GM12878 (cell line): ENCODE data around the gene ELOF1. TPM values are rescaled to one million over a fixed set of nuclear protein-coding genes. Genes with fewer than 3 reads are reported as not detected.

ENCODE experiments used
- BCL3 ChIP-seq: IDR thresholded peaks from 2 replicates; pipeline ENCODE4 v1.6.1; 2011; ENCODE audit warnings: borderline replicate concordance, low read depth, mild to moderate bottlenecking, moderate library complexity, low read length; ENCODE audit not compliant: insufficient read depth, poor library complexity, severe bottlenecking
- CREM ChIP-seq: IDR thresholded peaks from 2 replicates; pipeline ENCODE4 v1.6.1; 2014; ENCODE audit warnings: antibody characterized with exemption, low read depth
- EZH2 ChIP-seq: IDR thresholded peaks from 2 replicates; pipeline ENCODE4 v1.6.1; 2012; ENCODE audit warnings: low read depth, mild to moderate bottlenecking, control low read depth, inconsistent platforms, low read length, borderline replicate concordance; ENCODE audit not compliant: control insufficient read depth
- FOS ChIP-seq: IDR thresholded peaks from 3 replicates; pipeline ENCODE4 v1.6.1; 2011; ENCODE audit warnings: borderline replicate concordance; ENCODE audit not compliant: insufficient read length; ENCODE audit errors: extremely low read depth
- KLF5 ChIP-seq: fragments of 450-650 bp; IDR thresholded peaks from 2 replicates; pipeline ENCODE4 v1.6.1; 2014; ENCODE audit warnings: mild to moderate bottlenecking; ENCODE audit not compliant: partially characterized antibody
- NRF1 ChIP-seq: conservative IDR thresholded peaks from 2 replicates; pipeline ENCODE4 v1.6.1; 2011; ENCODE audit warnings: mild to moderate bottlenecking, low read depth, low read length, improper control_type of control experiment
- WRNIP1 ChIP-seq: IDR thresholded peaks from 2 replicates; pipeline ENCODE4 v1.6.1; 2011; ENCODE audit warnings: low read depth, low read length, improper control_type of control experiment, borderline replicate concordance
- ZBTB33 ChIP-seq: fragments of 450-650 bp; IDR thresholded peaks from 2 replicates; pipeline ENCODE4 v1.6.1; 2017; ENCODE audit warnings: mild to moderate bottlenecking
- ZNF592 ChIP-seq: fragments of 450-650 bp; IDR thresholded peaks from 2 replicates; pipeline ENCODE4 v1.6.1; 2017; ENCODE audit warnings: mild to moderate bottlenecking, moderate library complexity
- polyA plus RNA-seq, 11 experiments: library from polyadenylated mRNA; depleted of rRNA in 4 of 11; unstranded in 6 of 11; stranded (reverse) in 5 of 11; fragments of >200 nt; fragmentation: Nextera tagmentation in 4 of 11; fragmentation: Illumina TruSeq in 1 of 11; extraction: Ambion mirVana in 4 of 11; extraction: Trizol in 1 of 11; gene quantifications; 1 replicate in 1 of 11; 2 replicates in 10 of 11; pipeline versions ENCODE4 v1.2.1 to v1.2.3, GENCODE V29; 2011 to 2016; ENCODE audit warnings: inconsistent platforms in 2 of 11, missing spikeins in 2 of 11, low read depth in 1 of 11
- total RNA-seq, 4 experiments: library from RNA; depleted of rRNA in 3 of 4; stranded (reverse); fragments of >200 nt in 3 of 4; fragmentation: Illumina TruSeq in 1 of 4; extraction: Trizol in 1 of 4; gene quantifications; 2 replicates each; pipeline versions ENCODE4 v1.2.1 to v1.2.3, GENCODE V29; 2013 to 2021
- TF ChIP-seq, protein P1 (sequence below): IDR thresholded peaks from 2 replicates; pipeline ENCODE4 v1.6.1; 2012; ENCODE audit warnings: mild to moderate bottlenecking, low read depth, low read length
- TF ChIP-seq, protein P2 (sequence below): fragments of 450-650 bp; IDR thresholded peaks from 2 replicates; pipeline ENCODE4 v1.6.1; 2016; ENCODE audit warnings: mild to moderate bottlenecking, moderate library complexity, borderline replicate concordance

The ELOF1 gene
- total and polyA plus RNA-seq, 10 of the 15 experiments (the other 5 are each of a cell fraction or from before 2014, with no cell fraction given): 11.7 to 124 (median 92.9) TPM

DNA sequence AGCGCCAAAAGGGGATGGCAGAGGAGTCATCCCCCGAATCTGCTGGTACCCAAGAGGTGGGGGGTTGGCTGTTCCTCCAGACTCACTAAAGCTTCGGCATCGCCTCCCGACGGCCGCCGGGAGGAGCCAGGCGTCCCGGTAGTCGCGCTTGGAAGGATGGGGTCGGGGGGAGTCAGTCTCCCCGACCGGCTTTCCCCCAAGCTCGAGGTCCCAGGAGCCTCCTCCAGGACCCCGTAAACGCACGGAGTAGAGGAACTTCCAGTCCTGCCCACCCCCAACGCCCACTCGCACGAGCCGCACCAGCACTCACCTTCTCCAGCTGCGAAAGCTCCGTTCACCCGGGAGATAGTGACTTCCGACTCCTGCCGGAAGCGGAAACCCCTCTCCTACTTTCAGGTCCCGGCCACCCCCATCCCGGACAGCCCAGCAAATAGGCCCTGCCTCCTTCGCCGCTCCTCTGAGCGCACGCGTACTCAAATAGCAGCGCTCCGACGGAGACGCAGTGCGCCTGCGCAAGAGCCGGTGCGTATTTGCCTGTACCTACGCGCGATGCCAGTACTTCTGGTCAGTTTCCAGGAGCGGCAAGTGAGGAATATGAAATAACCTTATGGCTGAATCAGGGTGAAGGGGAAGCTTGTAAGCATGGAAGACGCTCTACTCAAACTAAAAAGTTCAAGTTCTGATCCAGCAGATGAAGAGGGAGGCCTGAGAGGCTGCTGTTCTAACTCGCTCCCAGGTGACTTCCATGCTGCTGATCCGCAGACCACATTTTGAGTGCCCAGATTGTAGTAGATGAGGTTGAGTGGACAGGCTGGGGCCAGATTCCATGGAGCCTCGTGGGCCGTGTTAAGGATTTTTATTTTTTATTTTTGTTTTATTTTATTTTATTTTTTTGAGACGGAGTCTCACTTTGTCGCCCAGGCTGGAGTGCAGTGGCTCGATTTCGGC is at the start of gene ELOF1 (continued):
- TF ChIP-seq ZNF592 (no peak), CREM (no peak; the same call in 1 of the 2 replicates), NRF1 (peak; percentile 93), WRNIP1 (no peak; the same call in 1 of the 2 replicates), FOS (no peak), KLF5 (peak; percentile 47), ZBTB33 (no peak), EZH2 (no peak), BCL3 (no peak)
- TF ChIP-seq, protein P1, sequence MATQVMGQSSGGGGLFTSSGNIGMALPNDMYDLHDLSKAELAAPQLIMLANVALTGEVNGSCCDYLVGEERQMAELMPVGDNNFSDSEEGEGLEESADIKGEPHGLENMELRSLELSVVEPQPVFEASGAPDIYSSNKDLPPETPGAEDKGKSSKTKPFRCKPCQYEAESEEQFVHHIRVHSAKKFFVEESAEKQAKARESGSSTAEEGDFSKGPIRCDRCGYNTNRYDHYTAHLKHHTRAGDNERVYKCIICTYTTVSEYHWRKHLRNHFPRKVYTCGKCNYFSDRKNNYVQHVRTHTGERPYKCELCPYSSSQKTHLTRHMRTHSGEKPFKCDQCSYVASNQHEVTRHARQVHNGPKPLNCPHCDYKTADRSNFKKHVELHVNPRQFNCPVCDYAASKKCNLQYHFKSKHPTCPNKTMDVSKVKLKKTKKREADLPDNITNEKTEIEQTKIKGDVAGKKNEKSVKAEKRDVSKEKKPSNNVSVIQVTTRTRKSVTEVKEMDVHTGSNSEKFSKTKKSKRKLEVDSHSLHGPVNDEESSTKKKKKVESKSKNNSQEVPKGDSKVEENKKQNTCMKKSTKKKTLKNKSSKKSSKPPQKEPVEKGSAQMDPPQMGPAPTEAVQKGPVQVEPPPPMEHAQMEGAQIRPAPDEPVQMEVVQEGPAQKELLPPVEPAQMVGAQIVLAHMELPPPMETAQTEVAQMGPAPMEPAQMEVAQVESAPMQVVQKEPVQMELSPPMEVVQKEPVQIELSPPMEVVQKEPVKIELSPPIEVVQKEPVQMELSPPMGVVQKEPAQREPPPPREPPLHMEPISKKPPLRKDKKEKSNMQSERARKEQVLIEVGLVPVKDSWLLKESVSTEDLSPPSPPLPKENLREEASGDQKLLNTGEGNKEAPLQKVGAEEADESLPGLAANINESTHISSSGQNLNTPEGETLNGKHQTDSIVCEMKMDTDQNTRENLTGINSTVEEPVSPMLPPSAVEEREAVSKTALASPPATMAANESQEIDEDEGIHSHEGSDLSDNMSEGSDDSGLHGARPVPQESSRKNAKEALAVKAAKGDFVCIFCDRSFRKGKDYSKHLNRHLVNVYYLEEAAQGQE: no peak
- TF ChIP-seq, protein P2, sequence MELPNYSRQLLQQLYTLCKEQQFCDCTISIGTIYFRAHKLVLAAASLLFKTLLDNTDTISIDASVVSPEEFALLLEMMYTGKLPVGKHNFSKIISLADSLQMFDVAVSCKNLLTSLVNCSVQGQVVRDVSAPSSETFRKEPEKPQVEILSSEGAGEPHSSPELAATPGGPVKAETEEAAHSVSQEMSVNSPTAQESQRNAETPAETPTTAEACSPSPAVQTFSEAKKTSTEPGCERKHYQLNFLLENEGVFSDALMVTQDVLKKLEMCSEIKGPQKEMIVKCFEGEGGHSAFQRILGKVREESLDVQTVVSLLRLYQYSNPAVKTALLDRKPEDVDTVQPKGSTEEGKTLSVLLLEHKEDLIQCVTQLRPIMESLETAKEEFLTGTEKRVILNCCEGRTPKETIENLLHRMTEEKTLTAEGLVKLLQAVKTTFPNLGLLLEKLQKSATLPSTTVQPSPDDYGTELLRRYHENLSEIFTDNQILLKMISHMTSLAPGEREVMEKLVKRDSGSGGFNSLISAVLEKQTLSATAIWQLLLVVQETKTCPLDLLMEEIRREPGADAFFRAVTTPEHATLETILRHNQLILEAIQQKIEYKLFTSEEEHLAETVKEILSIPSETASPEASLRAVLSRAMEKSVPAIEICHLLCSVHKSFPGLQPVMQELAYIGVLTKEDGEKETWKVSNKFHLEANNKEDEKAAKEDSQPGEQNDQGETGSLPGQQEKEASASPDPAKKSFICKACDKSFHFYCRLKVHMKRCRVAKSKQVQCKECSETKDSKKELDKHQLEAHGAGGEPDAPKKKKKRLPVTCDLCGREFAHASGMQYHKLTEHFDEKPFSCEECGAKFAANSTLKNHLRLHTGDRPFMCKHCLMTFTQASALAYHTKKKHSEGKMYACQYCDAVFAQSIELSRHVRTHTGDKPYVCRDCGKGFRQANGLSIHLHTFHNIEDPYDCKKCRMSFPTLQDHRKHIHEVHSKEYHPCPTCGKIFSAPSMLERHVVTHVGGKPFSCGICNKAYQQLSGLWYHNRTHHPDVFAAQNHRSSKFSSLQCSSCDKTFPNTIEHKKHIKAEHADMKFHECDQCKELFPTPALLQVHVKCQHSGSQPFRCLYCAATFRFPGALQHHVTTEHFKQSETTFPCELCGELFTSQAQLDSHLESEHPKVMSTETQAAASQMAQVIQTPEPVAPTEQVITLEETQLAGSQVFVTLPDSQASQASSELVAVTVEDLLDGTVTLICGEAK: peak; percentile 92
